Gastrocnemius medialis (tissue), 4 donors: ENCODE measurements around the gene WWOX. TPM values are rescaled to one million over a fixed set of nuclear protein-coding genes. Genes with fewer than 3 reads are reported as not detected.

Experiments used
- ATAC-seq, 2 donors: fragments of 150-250 bp; one replicate each; pipeline ENCODE4 v1.9.1; 2016
- DNase-seq, 2 donors: peaks; one replicate each; pipeline ENCODE4 v3.0.0-alpha.2; 2019
- H3K27ac ChIP-seq, 4 donors: fragments of 200-600 bp; sonication (generic); 1 replicate in 1 of 4; 2 replicates in 3 of 4; pipeline ENCODE4 v1.5.1; 2016 to 2018; ENCODE audit warnings: mild to moderate bottlenecking in 2 of 4, moderate library complexity in 1 of 4
- H3K27me3 ChIP-seq, 3 donors: fragments of 200-600 bp; sonication (generic) in 2 of 3; 1 replicate in 1 of 3; 2 replicates in 2 of 3; pipeline versions ENCODE4 v1.5.1 to v1.6.0; 2016 to 2019; ENCODE audit warnings: mild to moderate bottlenecking in 1 of 3, moderate library complexity in 1 of 3
- H3K36me3 ChIP-seq, 2 donors: fragments of 200-600 bp; sonication (generic) in 1 of 2; one replicate each; pipeline ENCODE4 v1.5.1; 2017 to 2018
- H3K4me1 ChIP-seq, 2 donors: fragments of 200-600 bp; sonication (generic) in 1 of 2; one replicate each; pipeline ENCODE4 v1.5.1; 2016 to 2017; ENCODE audit warnings: mild to moderate bottlenecking in 2 of 2
- H3K4me3 ChIP-seq, 4 donors: fragments of 200-600 bp; sonication (generic) in 3 of 4; 1 replicate in 1 of 4; 2 replicates in 3 of 4; pipeline ENCODE4 v1.5.1; 2016 to 2019; ENCODE audit warnings: mild to moderate bottlenecking in 2 of 4
- H3K9me3 ChIP-seq, 3 donors: fragments of 200-600 bp; sonication (generic) in 2 of 3; 1 replicate in 1 of 3; 2 replicates in 2 of 3; pipeline ENCODE4 v1.5.1; 2016 to 2019
- CTCF ChIP-seq, 5 experiments: fragments of 450-650 bp in 3 of 5; fragments of 200-600 bp in 2 of 5; sonication (generic) in 2 of 5; IDR thresholded peaks in 4 of 5; conservative IDR thresholded peaks in 1 of 5; 1 replicate in 4 of 5; 2 replicates in 1 of 5; pipeline ENCODE4 v1.5.1; 2016 to 2019; ENCODE audit warnings: antibody characterized with exemption in 5 of 5, mild to moderate bottlenecking in 3 of 5, moderate library complexity in 3 of 5
- POLR2A ChIP-seq, 2 donors: fragments of 450-650 bp; IDR thresholded peaks; one replicate each; pipeline ENCODE4 v1.6.1; 2017; ENCODE audit warnings: antibody characterized with exemption in 2 of 2, mild to moderate bottlenecking in 2 of 2, moderate library complexity in 2 of 2
- in situ Hi-C, 4 donors: fragments of 200-750 bp; cut with MboI; loops; one replicate each; pipeline versions ENCODE4 v1.15.0 to v1.8.0; 2017; ENCODE audit warnings: low sequenced_read_pairs in 4 of 4
- intact Hi-C: fragments of 100-400 bp; cut with DNase I; formaldehyde crosslinking; loops from one replicate; pipeline ENCODE4 v1.15.1; 2023; ENCODE audit warnings: low total_unique reads
- total RNA-seq, 4 donors: library from RNA; depleted of rRNA; stranded (reverse); fragments of >200 nt; gene quantifications; one replicate each; pipeline versions ENCODE4 v1.1.0 to v1.2.3, GENCODE V29; 2016

WWOX gene
- total RNA-seq, 4 donors from 2014 or later: 3.3 to 13.0 (median 6.0) TPM

- DNase-seq: no peak
- Histone ChIP-seq H3K9me3 (no peaks in the 10 kb centered on the region), H3K4me3 (no peak overlapping the region), H3K4me1 (no peaks in the 10 kb centered on the region), H3K27me3 (no peaks in the 10 kb centered on the region), H3K27ac (no peak overlapping the region), H3K36me3 (no peaks in the 10 kb centered on the region)
- TF ChIP-seq POLR2A (IDR thresholded peaks at IDR 0.05) (no peak), CTCF (IDR thresholded peaks at IDR 0.05 in 4 of 5, conservative IDR thresholded peaks at IDR 0.05 in 1 of 5) (no peak)
- in situ Hi-C loops: no loop called here
- no peak for ATAC-seq
- intact Hi-C loops: no loop called here
Observed at GRCh38 chr16:78396673-78397072, 297.2 kb downstream of the WWOX start.

- Histone ChIP-seq H3K27ac (no peak overlapping the region), H3K9me3 (no peaks in the 10 kb centered on the region), H3K4me1 (no peaks in the 10 kb centered on the region), H3K4me3 (no peak overlapping the region), H3K36me3 (no peaks in the 10 kb centered on the region), H3K27me3 (no peaks in the 10 kb centered on the region)
- TF ChIP-seq CTCF (IDR thresholded peaks at IDR 0.05 in 4 of 5, conservative IDR thresholded peaks at IDR 0.05 in 1 of 5) (no peak), POLR2A (IDR thresholded peaks at IDR 0.05) (no peak)
- ATAC-seq (no peak), DNase-seq (no peak)
- intact Hi-C loops: no loop called here
- in situ Hi-C loops: no loop called here
Observed at GRCh38 chr16:78399384-78399783, 299.9 kb downstream of the WWOX start.

- intact Hi-C loops: no loop called here
- in situ Hi-C loops: no loop called here
Observed at GRCh38 chr16:78402833-78403232, 303.4 kb downstream of the WWOX start.

GRCh38 chr16:78405040-78405439, 305.6 kb downstream of the WWOX start:
- intact Hi-C loops: no loop called here
- in situ Hi-C loops: no loop called here

More at GRCh38 chr16:78402833-78403232, 303.4 kb downstream of the WWOX start:
- no peaks in the 10 kb centered on the region for H3K36me3 ChIP-seq
- H3K27ac ChIP-seq: no peak overlapping the region
- no peak overlapping the region for H3K4me3 ChIP-seq
- H3K27me3 ChIP-seq: no peaks in the 10 kb centered on the region
- H3K4me1 ChIP-seq: no peaks in the 10 kb centered on the region
- TF ChIP-seq POLR2A (IDR thresholded peaks at IDR 0.05) (no peak), CTCF (IDR thresholded peaks at IDR 0.05 in 4 of 5, conservative IDR thresholded peaks at IDR 0.05 in 1 of 5) (no peak)
- ATAC-seq: no peak
- DNase-seq: no peak
- no peaks in the 10 kb centered on the region for H3K9me3 ChIP-seq

More at GRCh38 chr16:78405040-78405439, 305.6 kb downstream of the WWOX start:
- no peaks in the 10 kb centered on the region for H3K4me1 ChIP-seq
- DNase-seq: no peak
- no peak for ATAC-seq
- no peaks in the 10 kb centered on the region for H3K36me3 ChIP-seq
- no peak overlapping the region for H3K27ac ChIP-seq
- H3K4me3 ChIP-seq: no peak overlapping the region
- TF ChIP-seq POLR2A (IDR thresholded peaks at IDR 0.05) (no peak), CTCF (IDR thresholded peaks at IDR 0.05 in 4 of 5, conservative IDR thresholded peaks at IDR 0.05 in 1 of 5) (no peak)
- H3K27me3 ChIP-seq: no peaks in the 10 kb centered on the region
- no peaks in the 10 kb centered on the region for H3K9me3 ChIP-seq
